HepG2 (cell line): ENCODE data around the gene RPL21. TPM values are rescaled to one million over a fixed set of nuclear protein-coding genes. Genes with fewer than 3 reads are reported as not detected.

Experiments
- ATAC-seq: fragments of 200-7000 bp; cut with Tn5 transposase; 3 replicates; pipeline ENCODE4 v1.9.1; 2020; ENCODE audit warnings: mild to moderate bottlenecking, moderate library complexity
- BruUV-seq: library from RNA; stranded (reverse); fragments of 400-500 nt; replicated peaks from 2 replicates; lab custom pipeline; 2021; lab: Mats Ljungman, UMichigan
- CTCF ChIA-PET: fragments of 300-600 bp; formaldehyde crosslinking; extraction: SDS; loops from one replicate; lab custom pipeline; 2021; ENCODE audit warnings: low total read pairs, inconsistent platforms, low intra/inter-chr PET ratio; lab: Yijun Ruan, JAX
- POLR2A ChIA-PET: fragments of 350-600 bp; sonication (Branson Sonifier 250); formaldehyde crosslinking; loops from one replicate; lab custom pipeline; 2020; ENCODE audit warnings: antibody characterized with exemption, inconsistent platforms; lab: Yijun Ruan, JAX
- DNase-seq: peaks from one replicate; pipeline ENCODE4 v3.0.0-alpha.2; 2015; ENCODE audit warnings: low spot score
- FAIRE-seq: peaks from 3 replicates; lab custom pipeline; 2011; peaks lifted over from hg19 to GRCh38; lab: Jason Lieb, UNC
- H2AFZ ChIP-seq: one replicate; pipeline ENCODE4 v1.6.1; 2011; ENCODE audit warnings: low read length, inconsistent platforms
- H3K27ac ChIP-seq: fragments of 300-600 bp; 3 replicates; pipeline ENCODE4 v1.8.0; 2011; ENCODE audit warnings: mixed run types, mild to moderate bottlenecking, mixed read lengths, low read length, inconsistent platforms; ENCODE audit not compliant: insufficient read depth; ENCODE audit errors: extremely low read length
- H3K27me3 ChIP-seq, 2 experiments: fragments of 200-600 bp in 1 of 2; 2 replicates in 1 of 2; 3 replicates in 1 of 2; pipeline versions ENCODE4 v1.6.0 to v1.8.0; 2011; ENCODE audit warnings: low read length in 2 of 2, mild to moderate bottlenecking in 2 of 2, moderate library complexity in 2 of 2, inconsistent platforms in 1 of 2; ENCODE audit not compliant: insufficient read depth in 2 of 2, control insufficient read depth in 1 of 2
- H3K36me3 ChIP-seq, 2 experiments: fragments of 200-600 bp in 1 of 2; replicated peaks in 1 of 2; 2 replicates in 1 of 2; 3 replicates in 1 of 2; pipeline versions ENCODE4 v1.5.1 to v1.8.0; 2011; ENCODE audit warnings: low read length in 2 of 2, inconsistent platforms in 1 of 2; ENCODE audit not compliant: insufficient read depth in 2 of 2, control insufficient read depth in 1 of 2
- H3K4me1 ChIP-seq: 2 replicates; pipeline ENCODE4 v1.5.1; 2012; ENCODE audit warnings: low read length, inconsistent platforms; ENCODE audit not compliant: insufficient read depth
- H3K4me2 ChIP-seq: 2 replicates; pipeline ENCODE4 v1.6.0; 2011; ENCODE audit warnings: low read depth, low read length, inconsistent platforms
- H3K4me3 ChIP-seq, 3 experiments: fragments of 200-600 bp in 1 of 3; sonication (generic), shearing (Covaris generic) in 1 of 3; replicated peaks in 1 of 3; 2 replicates each; pipeline ENCODE4 v1.5.1; 2011 to 2016; ENCODE audit warnings: low read length in 3 of 3, inconsistent platforms in 2 of 3, low read depth in 2 of 3, mild to moderate bottlenecking in 2 of 3, control low read depth in 1 of 3, mixed read lengths in 1 of 3; ENCODE audit not compliant: insufficient read depth in 1 of 3
- H3K79me2 ChIP-seq: one replicate; pipeline ENCODE4 v1.6.1; 2011; ENCODE audit warnings: low read length, inconsistent platforms; ENCODE audit not compliant: insufficient read depth
- H3K9ac ChIP-seq: 2 replicates; pipeline ENCODE4 v1.6.0; 2011; ENCODE audit warnings: mild to moderate bottlenecking, low read depth, low read length, inconsistent platforms; ENCODE audit not compliant: insufficient read depth
- H3K9me3 ChIP-seq: 2 replicates; pipeline ENCODE4 v1.5.1; 2012; ENCODE audit warnings: mild to moderate bottlenecking, low read length
- H4K20me1 ChIP-seq: 2 replicates; pipeline ENCODE4 v1.6.0; 2011; ENCODE audit warnings: inconsistent platforms, mild to moderate bottlenecking, low read length, moderate library complexity; ENCODE audit not compliant: insufficient read depth
- GATAD2A ChIP-seq: IDR thresholded peaks from 2 replicates; pipeline ENCODE4 v1.6.1; 2016
- MAF1 ChIP-seq: sonication (generic); formaldehyde crosslinking; IDR thresholded peaks from 2 replicates; pipeline ENCODE4 v1.5.0; 2020; ENCODE audit warnings: missing genetic modification reagents, borderline replicate concordance
- POLR2A ChIP-seq, 2 experiments: IDR thresholded peaks; 2 replicates each; pipeline ENCODE4 v1.6.1; 2011; ENCODE audit warnings: low read depth in 2 of 2, low read length in 2 of 2, mild to moderate bottlenecking in 1 of 2, moderate library complexity in 1 of 2; ENCODE audit not compliant: insufficient read depth in 1 of 2
- POLR2AphosphoS5 ChIP-seq: IDR thresholded peaks from 2 replicates; pipeline ENCODE4 v1.6.1; 2012; ENCODE audit warnings: low read depth, low read length
- RBFOX2 ChIP-seq: fragments of 200-400 bp; formaldehyde crosslinking; IDR thresholded peaks from 2 replicates; pipeline ENCODE4 v1.6.1; 2017; ENCODE audit warnings: low read depth, mild to moderate bottlenecking, low read length
- SALL1 ChIP-seq: sonication (generic); formaldehyde crosslinking; IDR thresholded peaks from 2 replicates; pipeline ENCODE4 v1.8.0; 2022; ENCODE audit warnings: mild to moderate bottlenecking, missing genetic modification reagents
- ZNF652 ChIP-seq: IDR thresholded peaks from 2 replicates; pipeline ENCODE4 v1.6.1; 2016; ENCODE audit warnings: low read depth, borderline replicate concordance
- WGBS: methylation state at CpG from one replicate; pipeline ENCODE4 v1.1.6; 2017; ENCODE audit warnings: low lambda C conversion rate; 5-methylcytosine and 5-hydroxymethylcytosine counted together
- in situ Hi-C: cut with HindIII; loops from 2 replicates; pipeline ENCODE4 v1.10.0; 2017; ENCODE audit warnings: low pct_unique_long_range_greater_than_20kb; ENCODE audit not compliant: extremely low pct_ligation_motif_present
- intact Hi-C: fragments of 100-400 bp; cut with micrococcal nuclease; formaldehyde crosslinking; loops from one replicate; pipeline ENCODE4 v1.10.0; 2022; ENCODE audit not compliant: unreplicated experiment
- polyA plus RNA-seq, 8 experiments: library from polyadenylated mRNA; depleted of rRNA in 3 of 8; stranded (reverse) in 7 of 8; unstranded in 1 of 8; fragments of >200 nt; fragmentation: Illumina TruSeq in 4 of 8; extraction: Trizol in 4 of 8; gene quantifications; 2 replicates each; pipeline versions ENCODE4 v1.2.1 to v1.2.3, GENCODE V29; 2011 to 2016; ENCODE audit warnings: low read depth in 4 of 8, missing spikeins in 1 of 8, mixed read lengths in 1 of 8; ENCODE audit not compliant: insufficient read depth in 1 of 8
- total RNA-seq, 5 experiments: library from RNA; depleted of rRNA; stranded (reverse); fragments of >200 nt; fragmentation: Illumina TruSeq; extraction: Trizol; gene quantifications; 2 replicates each; pipeline ENCODE4 v1.2.3, GENCODE V29; 2016; ENCODE audit warnings: low read depth in 1 of 5
- TF ChIP-seq, protein P1 (sequence below): sonication (generic); formaldehyde crosslinking; IDR thresholded peaks from 2 replicates; pipeline ENCODE4 v1.5.0; 2020; ENCODE audit warnings: missing genetic modification reagents

The RPL21 gene
- total and polyA plus RNA-seq, 2 of the 13 experiments (the other 11 are each of a cell fraction or from before 2014, with no cell fraction given) = 1,234 to 1,261 TPM

DNA sequence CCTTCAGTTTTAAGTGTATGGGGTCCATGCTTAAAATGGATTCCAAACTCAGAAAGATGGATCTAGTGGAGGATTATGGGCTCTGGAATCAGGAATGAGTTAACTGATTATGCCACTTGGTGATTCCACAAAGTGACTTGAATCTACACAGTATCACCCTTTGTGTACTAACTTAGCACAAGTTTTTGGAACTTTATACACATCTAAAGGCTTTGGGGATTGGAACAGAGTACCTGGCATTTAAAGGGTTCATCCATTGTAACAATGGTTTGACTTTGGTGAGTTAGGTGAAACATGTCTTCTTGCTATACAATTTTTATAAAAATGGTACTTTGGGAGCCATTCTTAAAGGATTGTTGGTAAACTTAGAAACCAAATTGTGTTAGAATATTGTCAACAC is 1.1 kb downstream of the RPL21 start:
- Histone ChIP-seq H3K9ac (peak overlapping the region; percentile 99), H3K79me2 (peaks cover 54% of the 10 kb centered on the region), H2AFZ (no peak overlapping the region), H3K27me3 (no peaks in the 10 kb centered on the region; a peak in 1 of 5 replicates), H3K36me3 (peaks cover 5 to 23% of the 10 kb centered on the region in 2 experiments), H4K20me1 (peaks cover 31% of the 10 kb centered on the region), H3K4me1 (peaks cover 40% of the 10 kb centered on the region), H3K4me3 (peak overlapping the region; percentile 84 to 89 (median 85)), H3K4me2 (peak overlapping the region; percentile 84), H3K9me3 (no peaks in the 10 kb centered on the region), H3K27ac (peak overlapping the region; percentile 92)
- no peak for DNase-seq
- intact Hi-C loops (loop anchor here (5.0 kb wide), 2 partner anchors 80 to 105 kb away; partner anchors contain the start of gene USP12), in situ Hi-C loops (no loop called here)
- CTCF ChIA-PET = no interaction called here
- FAIRE-seq = no peak
- TF ChIP-seq POLR2A (IDR thresholded peaks at IDR 0.05; ENCODE audit: insufficient read depth in 1 of 2, low read depth in 2 of 2, low read length in 2 of 2) = 0 out of 4 replicates have a peak, but pooled peaks of 1 of the 2 experiments have one; percentile 29
- no peak for TF ChIP-seq MAF1 (CRISPR knock-in tag)
- TF ChIP-seq, protein P1, sequence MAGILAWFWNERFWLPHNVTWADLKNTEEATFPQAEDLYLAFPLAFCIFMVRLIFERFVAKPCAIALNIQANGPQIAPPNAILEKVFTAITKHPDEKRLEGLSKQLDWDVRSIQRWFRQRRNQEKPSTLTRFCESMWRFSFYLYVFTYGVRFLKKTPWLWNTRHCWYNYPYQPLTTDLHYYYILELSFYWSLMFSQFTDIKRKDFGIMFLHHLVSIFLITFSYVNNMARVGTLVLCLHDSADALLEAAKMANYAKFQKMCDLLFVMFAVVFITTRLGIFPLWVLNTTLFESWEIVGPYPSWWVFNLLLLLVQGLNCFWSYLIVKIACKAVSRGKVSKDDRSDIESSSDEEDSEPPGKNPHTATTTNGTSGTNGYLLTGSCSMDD = no peak
- peak; percentile 82 for TF ChIP-seq ZNF652 (CRISPR knock-in tag)
- 0 out of 2 replicates have a peak, but pooled peaks have one; percentile 10 for TF ChIP-seq RBFOX2
- no peak for TF ChIP-seq GATAD2A (CRISPR knock-in tag)
- no peak for ATAC-seq
- POLR2A ChIA-PET = no interaction called here
- BruUV-seq = no TSS peak

DNA sequence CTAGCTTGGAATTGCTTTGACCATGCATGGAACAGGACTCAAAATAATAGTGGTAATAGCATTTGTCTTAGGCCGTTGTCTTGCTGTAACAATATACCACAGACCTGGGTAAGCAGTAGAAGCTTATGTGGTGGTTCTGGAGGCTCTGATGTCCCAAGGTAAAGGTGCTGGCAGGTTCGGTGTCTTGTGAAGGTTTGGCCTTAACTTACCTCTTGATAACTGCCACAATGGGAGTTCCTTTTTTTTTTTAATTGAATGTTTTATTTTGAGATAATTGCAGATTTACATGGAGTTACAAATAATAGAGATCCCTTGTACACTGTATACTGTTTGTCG is 5.8 kb downstream of the RPL21 start:
- 0 out of 2 replicates have a peak, but pooled peaks have one; percentile 23 for TF ChIP-seq POLR2AphosphoS5
- no peak for TF ChIP-seq SALL1 (CRISPR knock-in tag)
- WGBS = 90% methylated on average over 3 of the region's 3 CpGs
- H3K79me2 ChIP-seq = peaks cover 32% of the 10 kb centered on the region

More for the DNA sequence above, 5.8 kb downstream of the RPL21 start:
- Histone ChIP-seq H3K9ac (no peak overlapping the region), H3K4me2 (no peak overlapping the region), H3K36me3 (peaks cover 8 to 34% of the 10 kb centered on the region in 2 experiments), H3K9me3 (no peaks in the 10 kb centered on the region), H2AFZ (no peak overlapping the region), H3K27me3 (no peaks in the 10 kb centered on the region; a peak in 1 of 5 replicates), H4K20me1 (peaks cover 37% of the 10 kb centered on the region), H3K4me3 (no peak overlapping the region), H3K4me1 (peaks cover 51% of the 10 kb centered on the region), H3K27ac (peak overlapping the region; percentile 12)
- in situ Hi-C loops = no loop called here
- no peak for FAIRE-seq
- POLR2A ChIA-PET = interaction anchor here (0.6 to 3.3 kb wide), 3 partner anchors 10 to 260 kb away, joined by 4 to 10 read pairs (median 4); partner anchors contain the start of gene RASL11A
- no TSS peak for BruUV-seq
- CTCF ChIA-PET = interaction anchor here (1.2 kb wide), 1 partner anchor 272 kb away, joined by 3 read pairs; no protein-coding TSS in a partner anchor
- DNase-seq = no peak
- intact Hi-C loops = no loop called here
- no peak for ATAC-seq
